HepG2 (cell line): Measurements from ENCODE around the gene CHDH. TPM values are rescaled to one million over a fixed set of nuclear protein-coding genes. Genes with fewer than 3 reads are reported as not detected.

Source experiments
- FOXO1 ChIP-seq: sonication (generic); formaldehyde crosslinking; IDR thresholded peaks from 2 replicates; pipeline ENCODE4 v1.4.0; 2020; ENCODE audit warnings: missing genetic modification reagents
- GATA4 ChIP-seq: sonication (generic); IDR thresholded peaks from 2 replicates; pipeline ENCODE4 v1.6.1; 2016; ENCODE audit warnings: antibody characterized with exemption, low read depth, borderline replicate concordance
- IKZF1 ChIP-seq: fragments of 450-650 bp; IDR thresholded peaks from 2 replicates; pipeline ENCODE4 v1.7.1; 2016
- KAT8 ChIP-seq: IDR thresholded peaks from 2 replicates; pipeline ENCODE4 v1.6.1; 2016; ENCODE audit warnings: missing genetic modification reagents, missing compliant biosample characterization
- KDM2A ChIP-seq: sonication (generic); formaldehyde crosslinking; IDR thresholded peaks from 2 replicates; pipeline ENCODE4 v1.4.0; 2020; ENCODE audit warnings: low read depth, missing genetic modification reagents, borderline replicate concordance
- MAF1 ChIP-seq: sonication (generic); formaldehyde crosslinking; IDR thresholded peaks from 2 replicates; pipeline ENCODE4 v1.5.0; 2020; ENCODE audit warnings: missing genetic modification reagents, borderline replicate concordance
- MAFK ChIP-seq, 2 experiments: IDR thresholded peaks in 1 of 2; conservative IDR thresholded peaks in 1 of 2; 2 replicates each; pipeline ENCODE4 v1.6.1; 2011; ENCODE audit warnings: improper control_type of control experiment in 2 of 2, low read length in 2 of 2
- MTA1 ChIP-seq: sonication (generic); formaldehyde crosslinking; IDR thresholded peaks from 2 replicates; pipeline ENCODE4 v1.4.0; 2020; ENCODE audit warnings: missing genetic modification reagents, mild to moderate bottlenecking, borderline replicate concordance
- MZF1 ChIP-seq: sonication (generic); formaldehyde crosslinking; IDR thresholded peaks from 2 replicates; pipeline ENCODE4 v1.8.1; 2023; ENCODE audit warnings: mild to moderate bottlenecking, missing genetic modification reagents, borderline replicate concordance
- NKX3-1 ChIP-seq: sonication (generic); formaldehyde crosslinking; IDR thresholded peaks from 2 replicates; pipeline ENCODE4 v1.5.0; 2020; ENCODE audit warnings: missing genetic modification reagents
- ONECUT2 ChIP-seq: sonication (generic); formaldehyde crosslinking; IDR thresholded peaks from 2 replicates; pipeline ENCODE4 v1.4.0; 2020; ENCODE audit warnings: missing genetic modification reagents
- REPIN1 ChIP-seq: sonication (generic); formaldehyde crosslinking; IDR thresholded peaks from 2 replicates; pipeline ENCODE4 v1.8.0; 2022; ENCODE audit warnings: missing genetic modification reagents, low read depth, mild to moderate bottlenecking, borderline replicate concordance
- TCF7 ChIP-seq: sonication (generic); IDR thresholded peaks from 2 replicates; pipeline ENCODE4 v1.6.1; 2016; ENCODE audit warnings: antibody characterized with exemption, low read depth
- U2AF2 ChIP-seq: fragments of 200-400 bp; formaldehyde crosslinking; IDR thresholded peaks from 2 replicates; pipeline ENCODE4 v1.6.1; 2017; ENCODE audit warnings: low read depth, mild to moderate bottlenecking, low read length
- ZFY ChIP-seq: sonication (generic); formaldehyde crosslinking; IDR thresholded peaks from 2 replicates; pipeline ENCODE4 v1.4.0; 2020; ENCODE audit warnings: missing genetic modification reagents
- ZMAT3 ChIP-seq: sonication (generic); formaldehyde crosslinking; conservative IDR thresholded peaks from 2 replicates; pipeline ENCODE4 v1.7.0; 2021; ENCODE audit warnings: missing genetic modification reagents
- ZNF282 ChIP-seq: fragments of 450-650 bp; IDR thresholded peaks from 2 replicates; pipeline ENCODE4 v1.6.1; 2018; ENCODE audit not compliant: partially characterized antibody
- ZNF652 ChIP-seq: IDR thresholded peaks from 2 replicates; pipeline ENCODE4 v1.6.1; 2016; ENCODE audit warnings: low read depth, borderline replicate concordance
- polyA plus RNA-seq, 8 experiments: library from polyadenylated mRNA; depleted of rRNA in 3 of 8; stranded (reverse) in 7 of 8; unstranded in 1 of 8; fragments of >200 nt; fragmentation: Illumina TruSeq in 4 of 8; extraction: Trizol in 4 of 8; gene quantifications; 2 replicates each; pipeline versions ENCODE4 v1.2.1 to v1.2.3, GENCODE V29; 2011 to 2016; ENCODE audit warnings: low read depth in 4 of 8, missing spikeins in 1 of 8, mixed read lengths in 1 of 8; ENCODE audit not compliant: insufficient read depth in 1 of 8
- total RNA-seq, 5 experiments: library from RNA; depleted of rRNA; stranded (reverse); fragments of >200 nt; fragmentation: Illumina TruSeq; extraction: Trizol; gene quantifications; 2 replicates each; pipeline ENCODE4 v1.2.3, GENCODE V29; 2016; ENCODE audit warnings: low read depth in 1 of 5
- TF ChIP-seq, protein P1 (sequence below): sonication (generic); formaldehyde crosslinking; conservative IDR thresholded peaks from 2 replicates; pipeline ENCODE4 v1.5.0; 2020; ENCODE audit warnings: missing genetic modification reagents
- TF ChIP-seq, protein P2 (sequence below): sonication (generic); formaldehyde crosslinking; IDR thresholded peaks from 2 replicates; pipeline ENCODE4 v1.4.0; 2020; ENCODE audit warnings: missing genetic modification reagents
- TF ChIP-seq, protein P3 (sequence below): sonication (generic); formaldehyde crosslinking; conservative IDR thresholded peaks from 2 replicates; pipeline ENCODE4 v1.8.0; 2022; ENCODE audit warnings: missing genetic modification reagents
- TF ChIP-seq, protein P4 (sequence below): sonication (generic); formaldehyde crosslinking; IDR thresholded peaks from 2 replicates; pipeline ENCODE4 v1.4.0; 2020; ENCODE audit warnings: missing genetic modification reagents
- TF ChIP-seq, protein P5 (sequence below): sonication (generic); formaldehyde crosslinking; IDR thresholded peaks from 2 replicates; pipeline ENCODE4 v1.5.0; 2020; ENCODE audit warnings: mild to moderate bottlenecking, missing genetic modification reagents, borderline replicate concordance

CHDH gene
- total and polyA plus RNA-seq, 2 of the 13 experiments (the other 11 are each of a cell fraction or from before 2014, with no cell fraction given) = 28.1 to 48.9 TPM

DNA sequence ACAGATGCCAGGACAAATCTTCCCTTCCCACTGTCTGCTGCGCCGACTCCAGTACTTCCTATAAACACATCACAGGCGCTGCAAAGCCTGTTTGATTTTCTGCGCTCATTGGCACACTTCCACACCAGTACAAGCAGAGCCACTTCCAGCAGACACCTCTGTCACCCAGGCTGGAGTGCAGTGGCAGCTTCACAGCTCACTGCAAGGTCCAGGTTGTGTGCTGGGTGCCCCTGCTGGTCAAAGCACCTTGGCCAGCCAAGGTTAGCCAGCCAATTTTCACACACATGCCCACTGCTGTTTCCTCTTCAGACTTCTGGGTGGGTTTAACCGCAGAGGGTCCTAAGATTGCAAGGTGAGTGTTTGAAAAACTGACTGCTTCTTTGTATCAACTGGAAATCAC lies 4.9 kb downstream of the CHDH start (continued):
- TF ChIP-seq FOXO1 (CRISPR knock-in tag) (no peak), MZF1 (CRISPR knock-in tag) (no peak), ZFY (CRISPR knock-in tag) (no peak), NKX3-1 (no peak), MAFK (conservative IDR thresholded peaks at IDR 0.05 in 1 of 2, IDR thresholded peaks at IDR 0.05 in 1 of 2; ENCODE audit: low read length in 2 of 2) (no peak), U2AF2 (no peak), ZNF652 (CRISPR knock-in tag) (no peak), ONECUT2 (CRISPR knock-in tag) (no peak), ZMAT3 (CRISPR knock-in tag) (no peak), GATA4 (no peak), MAF1 (no peak), TCF7 (no peak), KDM2A (0 out of 2 replicates have a peak, but pooled peaks have one; percentile 17), KAT8 (CRISPR knock-in tag) (peak; percentile 30; the same call in 1 of the 2 replicates), MTA1 (CRISPR knock-in tag) (no peak), ZNF282 (no peak), REPIN1 (CRISPR knock-in tag) (0 out of 2 replicates have a peak, but pooled peaks have one; percentile 49), IKZF1 (no peak)
- TF ChIP-seq, protein P1, sequence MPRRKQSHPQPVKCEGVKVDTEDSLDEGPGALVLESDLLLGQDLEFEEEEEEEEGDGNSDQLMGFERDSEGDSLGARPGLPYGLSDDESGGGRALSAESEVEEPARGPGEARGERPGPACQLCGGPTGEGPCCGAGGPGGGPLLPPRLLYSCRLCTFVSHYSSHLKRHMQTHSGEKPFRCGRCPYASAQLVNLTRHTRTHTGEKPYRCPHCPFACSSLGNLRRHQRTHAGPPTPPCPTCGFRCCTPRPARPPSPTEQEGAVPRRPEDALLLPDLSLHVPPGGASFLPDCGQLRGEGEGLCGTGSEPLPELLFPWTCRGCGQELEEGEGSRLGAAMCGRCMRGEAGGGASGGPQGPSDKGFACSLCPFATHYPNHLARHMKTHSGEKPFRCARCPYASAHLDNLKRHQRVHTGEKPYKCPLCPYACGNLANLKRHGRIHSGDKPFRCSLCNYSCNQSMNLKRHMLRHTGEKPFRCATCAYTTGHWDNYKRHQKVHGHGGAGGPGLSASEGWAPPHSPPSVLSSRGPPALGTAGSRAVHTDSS (CRISPR knock-in tag) = no peak
- TF ChIP-seq, protein P2, sequence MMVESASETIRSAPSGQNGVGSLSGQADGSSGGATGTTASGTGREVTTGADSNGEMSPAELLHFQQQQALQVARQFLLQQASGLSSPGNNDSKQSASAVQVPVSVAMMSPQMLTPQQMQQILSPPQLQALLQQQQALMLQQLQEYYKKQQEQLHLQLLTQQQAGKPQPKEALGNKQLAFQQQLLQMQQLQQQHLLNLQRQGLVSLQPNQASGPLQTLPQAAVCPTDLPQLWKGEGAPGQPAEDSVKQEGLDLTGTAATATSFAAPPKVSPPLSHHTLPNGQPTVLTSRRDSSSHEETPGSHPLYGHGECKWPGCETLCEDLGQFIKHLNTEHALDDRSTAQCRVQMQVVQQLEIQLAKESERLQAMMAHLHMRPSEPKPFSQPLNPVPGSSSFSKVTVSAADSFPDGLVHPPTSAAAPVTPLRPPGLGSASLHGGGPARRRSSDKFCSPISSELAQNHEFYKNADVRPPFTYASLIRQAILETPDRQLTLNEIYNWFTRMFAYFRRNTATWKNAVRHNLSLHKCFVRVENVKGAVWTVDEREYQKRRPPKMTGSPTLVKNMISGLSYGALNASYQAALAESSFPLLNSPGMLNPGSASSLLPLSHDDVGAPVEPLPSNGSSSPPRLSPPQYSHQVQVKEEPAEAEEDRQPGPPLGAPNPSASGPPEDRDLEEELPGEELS = no peak
- TF ChIP-seq, protein P3, sequence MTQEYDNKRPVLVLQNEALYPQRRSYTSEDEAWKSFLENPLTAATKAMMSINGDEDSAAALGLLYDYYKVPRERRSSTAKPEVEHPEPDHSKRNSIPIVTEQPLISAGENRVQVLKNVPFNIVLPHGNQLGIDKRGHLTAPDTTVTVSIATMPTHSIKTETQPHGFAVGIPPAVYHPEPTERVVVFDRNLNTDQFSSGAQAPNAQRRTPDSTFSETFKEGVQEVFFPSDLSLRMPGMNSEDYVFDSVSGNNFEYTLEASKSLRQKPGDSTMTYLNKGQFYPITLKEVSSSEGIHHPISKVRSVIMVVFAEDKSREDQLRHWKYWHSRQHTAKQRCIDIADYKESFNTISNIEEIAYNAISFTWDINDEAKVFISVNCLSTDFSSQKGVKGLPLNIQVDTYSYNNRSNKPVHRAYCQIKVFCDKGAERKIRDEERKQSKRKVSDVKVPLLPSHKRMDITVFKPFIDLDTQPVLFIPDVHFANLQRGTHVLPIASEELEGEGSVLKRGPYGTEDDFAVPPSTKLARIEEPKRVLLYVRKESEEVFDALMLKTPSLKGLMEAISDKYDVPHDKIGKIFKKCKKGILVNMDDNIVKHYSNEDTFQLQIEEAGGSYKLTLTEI (CRISPR knock-in tag) = no peak
- TF ChIP-seq, protein P4, sequence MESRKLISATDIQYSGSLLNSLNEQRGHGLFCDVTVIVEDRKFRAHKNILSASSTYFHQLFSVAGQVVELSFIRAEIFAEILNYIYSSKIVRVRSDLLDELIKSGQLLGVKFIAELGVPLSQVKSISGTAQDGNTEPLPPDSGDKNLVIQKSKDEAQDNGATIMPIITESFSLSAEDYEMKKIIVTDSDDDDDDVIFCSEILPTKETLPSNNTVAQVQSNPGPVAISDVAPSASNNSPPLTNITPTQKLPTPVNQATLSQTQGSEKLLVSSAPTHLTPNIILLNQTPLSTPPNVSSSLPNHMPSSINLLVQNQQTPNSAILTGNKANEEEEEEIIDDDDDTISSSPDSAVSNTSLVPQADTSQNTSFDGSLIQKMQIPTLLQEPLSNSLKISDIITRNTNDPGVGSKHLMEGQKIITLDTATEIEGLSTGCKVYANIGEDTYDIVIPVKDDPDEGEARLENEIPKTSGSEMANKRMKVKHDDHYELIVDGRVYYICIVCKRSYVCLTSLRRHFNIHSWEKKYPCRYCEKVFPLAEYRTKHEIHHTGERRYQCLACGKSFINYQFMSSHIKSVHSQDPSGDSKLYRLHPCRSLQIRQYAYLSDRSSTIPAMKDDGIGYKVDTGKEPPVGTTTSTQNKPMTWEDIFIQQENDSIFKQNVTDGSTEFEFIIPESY = peak; percentile 55
- TF ChIP-seq, protein P5, sequence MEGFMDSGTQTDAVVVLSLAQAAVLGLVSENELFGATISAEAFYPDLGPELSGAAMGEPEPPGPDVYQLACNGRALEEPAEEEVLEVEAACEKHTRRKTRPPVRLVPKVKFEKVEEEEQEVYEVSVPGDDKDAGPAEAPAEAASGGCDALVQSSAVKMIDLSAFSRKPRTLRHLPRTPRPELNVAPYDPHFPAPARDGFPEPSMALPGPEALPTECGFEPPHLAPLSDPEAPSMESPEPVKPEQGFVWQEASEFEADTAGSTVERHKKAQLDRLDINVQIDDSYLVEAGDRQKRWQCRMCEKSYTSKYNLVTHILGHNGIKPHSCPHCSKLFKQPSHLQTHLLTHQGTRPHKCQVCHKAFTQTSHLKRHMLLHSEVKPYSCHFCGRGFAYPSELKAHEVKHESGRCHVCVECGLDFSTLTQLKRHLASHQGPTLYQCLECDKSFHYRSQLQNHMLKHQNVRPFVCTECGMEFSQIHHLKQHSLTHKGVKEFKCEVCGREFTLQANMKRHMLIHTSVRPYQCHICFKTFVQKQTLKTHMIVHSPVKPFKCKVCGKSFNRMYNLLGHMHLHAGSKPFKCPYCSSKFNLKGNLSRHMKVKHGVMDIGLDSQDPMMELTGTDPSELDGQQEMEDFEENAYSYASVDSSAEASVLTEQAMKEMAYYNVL = no peak
